ENCODE measurements around the gene NUDT22.

The NUDT22 gene

GRCh38 chr11:64186492-64187165 lies 39.4 kb upstream of the NUDT22 start:
- H3K36me3 ChIP-seq (ENCODE audit: insufficient read depth, low read depth, low read length), result peaks cover 22% of the 10 kb centered on the region
- no peak overlapping the region for H3K9ac ChIP-seq (ENCODE audit: low read depth, low read length)
- H3K27me3 ChIP-seq (ENCODE audit: insufficient read depth, low read length), result no peaks in the 10 kb centered on the region
- H3K4me3 ChIP-seq (ENCODE audit: low read length), result no peak overlapping the region
- H3K4me1 ChIP-seq (ENCODE audit: insufficient read depth, low read length), result peaks cover 4% of the 10 kb centered on the region; the same call in 1 of the 2 replicates
- H3K27ac ChIP-seq (ENCODE audit: low read length), result no peak overlapping the region
- no peaks in the 10 kb centered on the region for H3K9me3 ChIP-seq (ENCODE audit: insufficient read depth, low read depth, low read length)

- Histone ChIP-seq H3K4me3 (ENCODE audit: low read length) (no peak overlapping the region), H3K27ac (ENCODE audit: low read length) (no peak overlapping the region), H3K36me3 (ENCODE audit: insufficient read depth, low read depth, low read length) (peaks cover 75% of the 10 kb centered on the region), H3K27me3 (ENCODE audit: insufficient read depth, low read length) (no peaks in the 10 kb centered on the region), H3K9me3 (ENCODE audit: insufficient read depth, low read depth, low read length) (no peaks in the 10 kb centered on the region; the same call in 1 of the 2 replicates), H3K9ac (ENCODE audit: low read depth, low read length) (no peak overlapping the region), H3K4me1 (ENCODE audit: insufficient read depth, low read length) (no peaks in the 10 kb centered on the region)
Observed at GRCh38 chr11:64192434-64192833, 33.6 kb upstream of the NUDT22 start.

- peaks cover 91% of the 10 kb centered on the region for H3K36me3 ChIP-seq (ENCODE audit: insufficient read depth, low read depth, low read length)
- H3K9me3 ChIP-seq (ENCODE audit: insufficient read depth, low read depth, low read length), result no peaks in the 10 kb centered on the region; the same call in 1 of the 2 replicates
- H3K27me3 ChIP-seq (ENCODE audit: insufficient read depth, low read length), result no peaks in the 10 kb centered on the region
- H3K4me1 ChIP-seq (ENCODE audit: insufficient read depth, low read length), result no peaks in the 10 kb centered on the region
- no peak overlapping the region for H3K4me3 ChIP-seq (ENCODE audit: low read length)
- H3K27ac ChIP-seq (ENCODE audit: low read length), result no peak overlapping the region
- H3K9ac ChIP-seq (ENCODE audit: low read depth, low read length), result no peak overlapping the region
Observed at GRCh38 chr11:64196626-64197025, 29.4 kb upstream of the NUDT22 start.

GRCh38 chr11:64198511-64198910 lies 27.6 kb upstream of the NUDT22 start:
- Histone ChIP-seq H3K4me1 (ENCODE audit: insufficient read depth, low read length) (no peaks in the 10 kb centered on the region), H3K27me3 (ENCODE audit: insufficient read depth, low read length) (no peaks in the 10 kb centered on the region), H3K9ac (ENCODE audit: low read depth, low read length) (no peak overlapping the region), H3K9me3 (ENCODE audit: insufficient read depth, low read depth, low read length) (no peaks in the 10 kb centered on the region; the same call in 1 of the 2 replicates), H3K27ac (ENCODE audit: low read length) (no peak overlapping the region), H3K4me3 (ENCODE audit: low read length) (no peak overlapping the region), H3K36me3 (ENCODE audit: insufficient read depth, low read depth, low read length) (peaks cover 95% of the 10 kb centered on the region)

GRCh38 chr11:64201543-64201942 lies 24.5 kb upstream of the NUDT22 start:
- Histone ChIP-seq H3K27ac (ENCODE audit: low read length) (no peak overlapping the region), H3K9me3 (ENCODE audit: insufficient read depth, low read depth, low read length) (no peaks in the 10 kb centered on the region; the same call in 1 of the 2 replicates), H3K27me3 (ENCODE audit: insufficient read depth, low read length) (no peaks in the 10 kb centered on the region), H3K36me3 (ENCODE audit: insufficient read depth, low read depth, low read length) (peaks cover 94% of the 10 kb centered on the region), H3K9ac (ENCODE audit: low read depth, low read length) (no peak overlapping the region), H3K4me1 (ENCODE audit: insufficient read depth, low read length) (no peaks in the 10 kb centered on the region), H3K4me3 (ENCODE audit: low read length) (no peak overlapping the region)

- no peak overlapping the region for H3K9ac ChIP-seq (ENCODE audit: low read depth, low read length)
- no peak overlapping the region for H3K4me3 ChIP-seq (ENCODE audit: low read length)
- no peaks in the 10 kb centered on the region for H3K4me1 ChIP-seq (ENCODE audit: insufficient read depth, low read length)
- H3K9me3 ChIP-seq (ENCODE audit: insufficient read depth, low read depth, low read length), result no peaks in the 10 kb centered on the region
- H3K27ac ChIP-seq (ENCODE audit: low read length), result no peak overlapping the region
- peaks cover 87% of the 10 kb centered on the region for H3K36me3 ChIP-seq (ENCODE audit: insufficient read depth, low read depth, low read length)
- H3K27me3 ChIP-seq (ENCODE audit: insufficient read depth, low read length), result no peaks in the 10 kb centered on the region
Observed at GRCh38 chr11:64202992-64203391, 23.1 kb upstream of the NUDT22 start.

- no peak overlapping the region for H3K27ac ChIP-seq (ENCODE audit: low read length)
- peaks cover 82% of the 10 kb centered on the region for H3K36me3 ChIP-seq (ENCODE audit: insufficient read depth, low read depth, low read length)
- no peaks in the 10 kb centered on the region for H3K9me3 ChIP-seq (ENCODE audit: insufficient read depth, low read depth, low read length)
Observed at GRCh38 chr11:64203421-64204079, 22.5 kb upstream of the NUDT22 start.

GRCh38 chr11:64204080-64204440 lies 22.0 kb upstream of the NUDT22 start:
- Histone ChIP-seq H3K4me1 (ENCODE audit: insufficient read depth, low read length) (no peaks in the 10 kb centered on the region), H3K4me3 (ENCODE audit: low read length) (no peak overlapping the region), H3K27me3 (ENCODE audit: insufficient read depth, low read length) (no peaks in the 10 kb centered on the region), H3K27ac (ENCODE audit: low read length) (no peak overlapping the region), H3K9ac (ENCODE audit: low read depth, low read length) (no peak overlapping the region), H3K9me3 (ENCODE audit: insufficient read depth, low read depth, low read length) (no peaks in the 10 kb centered on the region), H3K36me3 (ENCODE audit: insufficient read depth, low read depth, low read length) (peaks cover 77% of the 10 kb centered on the region)

More at GRCh38 chr11:64203421-64204079, 22.5 kb upstream of the NUDT22 start:
- no peak overlapping the region for H3K9ac ChIP-seq (ENCODE audit: low read depth, low read length)
- H3K4me3 ChIP-seq (ENCODE audit: low read length), result no peak overlapping the region
- no peaks in the 10 kb centered on the region for H3K4me1 ChIP-seq (ENCODE audit: insufficient read depth, low read length)
- H3K27me3 ChIP-seq (ENCODE audit: insufficient read depth, low read length), result no peaks in the 10 kb centered on the region

- H3K36me3 ChIP-seq (ENCODE audit: insufficient read depth, low read depth, low read length), result peaks cover 77% of the 10 kb centered on the region
Observed at GRCh38 chr11:64204464-64204989, 21.5 kb upstream of the NUDT22 start.

GRCh38 chr11:64206457-64207255 lies 19.4 kb upstream of the NUDT22 start, which contains the start of gene FERMT3:
FERMT3 (plus strand) TSS chr11:64206721; CDS start chr11:64207365, 644 bp downstream.
- Histone ChIP-seq H3K27me3 (ENCODE audit: insufficient read depth, low read length) (no peaks in the 10 kb centered on the region), H3K4me3 (ENCODE audit: low read length) (no peak within 1 kb of the TSS), H3K9me3 (ENCODE audit: insufficient read depth, low read depth, low read length) (no peaks in the 10 kb centered on the region), H3K27ac (ENCODE audit: low read length) (no peak within 1 kb of the TSS), H3K9ac (ENCODE audit: low read depth, low read length) (no peak within 1 kb of the TSS; the same call in 1 of the 2 replicates), H3K36me3 (ENCODE audit: insufficient read depth, low read depth, low read length) (peaks cover 56% of the 10 kb centered on the region), H3K4me1 (ENCODE audit: insufficient read depth, low read length) (no peaks in the 10 kb centered on the region)

More at GRCh38 chr11:64204464-64204989, 21.5 kb upstream of the NUDT22 start:
- Histone ChIP-seq H3K9ac (ENCODE audit: low read depth, low read length) (no peak overlapping the region), H3K9me3 (ENCODE audit: insufficient read depth, low read depth, low read length) (no peaks in the 10 kb centered on the region), H3K4me1 (ENCODE audit: insufficient read depth, low read length) (no peaks in the 10 kb centered on the region), H3K27ac (ENCODE audit: low read length) (no peak overlapping the region), H3K4me3 (ENCODE audit: low read length) (no peak overlapping the region), H3K27me3 (ENCODE audit: insufficient read depth, low read length) (no peaks in the 10 kb centered on the region)

- no peak overlapping the region for H3K9ac ChIP-seq (ENCODE audit: low read depth, low read length)
- no peaks in the 10 kb centered on the region for H3K27me3 ChIP-seq (ENCODE audit: insufficient read depth, low read length)
- H3K27ac ChIP-seq (ENCODE audit: low read length), result no peak overlapping the region
- H3K4me3 ChIP-seq (ENCODE audit: low read length), result no peak overlapping the region
- H3K36me3 ChIP-seq (ENCODE audit: insufficient read depth, low read depth, low read length), result peaks cover 55% of the 10 kb centered on the region
- no peaks in the 10 kb centered on the region for H3K4me1 ChIP-seq (ENCODE audit: insufficient read depth, low read length)
- no peaks in the 10 kb centered on the region for H3K9me3 ChIP-seq (ENCODE audit: insufficient read depth, low read depth, low read length)
Observed at GRCh38 chr11:64207256-64208085, 18.6 kb upstream of the NUDT22 start.
